MCF 10A (cell line): Measurements from ENCODE around the gene EVC2. TPM values are rescaled to one million over a fixed set of nuclear protein-coding genes. Genes with fewer than 3 reads are reported as not detected.

Experiments used
- BruUV-seq: library from RNA; stranded (reverse); fragments of 400-500 nt; replicated peaks from 2 replicates; lab custom pipeline; 2021; lab: Mats Ljungman, UMichigan
- CTCF ChIA-PET: fragments of 300-600 bp; sonication (Branson Sonifier 250); formaldehyde crosslinking; extraction: SDS; loops from one replicate; lab custom pipeline; 2021; ENCODE audit warnings: antibody characterized with exemption, inconsistent platforms; lab: Yijun Ruan, JAX
- POLR2A ChIA-PET: fragments of 300-600, 350-650 bp; sonication (Branson Sonifier 250); formaldehyde crosslinking; extraction: SDS; loops from one replicate; lab custom pipeline; 2020; ENCODE audit warnings: antibody characterized with exemption, inconsistent platforms; lab: Yijun Ruan, JAX
- DNase-seq: peaks from one replicate; pipeline ENCODE4 v3.0.0-alpha.2; 2018; ENCODE audit not compliant: unreplicated experiment
- H3K27ac Mint-ChIP-seq: one replicate; pipeline ENCODE4 v1.8.0; 2022; ENCODE audit warnings: mild to moderate bottlenecking, low read depth, mixed read lengths; ENCODE audit not compliant: unreplicated experiment
- H3K27me3 Mint-ChIP-seq: one replicate; pipeline ENCODE4 v1.8.0; 2022; ENCODE audit warnings: mixed read lengths; ENCODE audit not compliant: insufficient read depth, unreplicated experiment
- H3K36me3 Mint-ChIP-seq: one replicate; pipeline ENCODE4 v1.8.0; 2022; ENCODE audit warnings: mild to moderate bottlenecking, moderate library complexity, mixed read lengths; ENCODE audit not compliant: insufficient read depth, unreplicated experiment
- H3K4me1 Mint-ChIP-seq: one replicate; pipeline ENCODE4 v1.8.0; 2022; ENCODE audit warnings: mixed read lengths; ENCODE audit not compliant: insufficient read depth, unreplicated experiment
- H3K4me3 Mint-ChIP-seq: one replicate; pipeline ENCODE4 v1.8.0; 2022; ENCODE audit warnings: mild to moderate bottlenecking, moderate library complexity, mixed read lengths; ENCODE audit not compliant: unreplicated experiment
- H3K9me3 Mint-ChIP-seq: one replicate; pipeline ENCODE4 v1.8.0; 2022; ENCODE audit warnings: mixed read lengths; ENCODE audit not compliant: unreplicated experiment
- CTCF ChIP-seq: fragments of 200-600 bp; IDR thresholded peaks from one replicate; pipeline ENCODE4 v1.8.0; 2022; ENCODE audit warnings: antibody characterized with exemption, mild to moderate bottlenecking; ENCODE audit not compliant: unreplicated experiment
- intact Hi-C: fragments of 100-400 bp; cut with micrococcal nuclease; formaldehyde crosslinking; loops from 2 replicates; pipeline ENCODE4 v1.14.1; 2022
- total RNA-seq: library from RNA; stranded (reverse); gene quantifications from 2 replicates; pipeline ENCODE4 v1.2.3, GENCODE V29; 2022

The EVC2 gene
- total RNA-seq, 1 experiment from 2014 or later = 5.5 TPM

GRCh38 chr4:5592272-5592671, 116.1 kb downstream of the EVC2 start:
- H3K4me3 Mint-ChIP-seq = no peak overlapping the region
- BruUV-seq = no TSS peak
- intact Hi-C loops = no loop called here

GRCh38 chr4:5589495-5589894, 118.9 kb downstream of the EVC2 start:
- Mint-ChIP-seq H3K27ac (no peak overlapping the region), H3K27me3 (no peaks in the 10 kb centered on the region), H3K9me3 (peaks cover 13% of the 10 kb centered on the region), H3K4me1 (no peaks in the 10 kb centered on the region), H3K4me3 (no peak overlapping the region), H3K36me3 (no peaks in the 10 kb centered on the region)
- CTCF ChIA-PET = interaction anchor here (0.6 kb wide), 2 partner anchors 13 to 44 kb away, joined by 3 read pairs; no protein-coding TSS in a partner anchor
- intact Hi-C loops = no loop called here
- BruUV-seq = no TSS peak
- no peak for DNase-seq
- TF ChIP-seq CTCF = no peak
- POLR2A ChIA-PET = no interaction called here

More at GRCh38 chr4:5592272-5592671, 116.1 kb downstream of the EVC2 start:
- ChIA-PET CTCF (no interaction called here), POLR2A (no interaction called here)
- no peak for TF ChIP-seq CTCF
- Mint-ChIP-seq H3K27ac (no peak overlapping the region), H3K9me3 (peaks cover 31% of the 10 kb centered on the region), H3K36me3 (no peaks in the 10 kb centered on the region), H3K4me1 (no peaks in the 10 kb centered on the region), H3K27me3 (no peaks in the 10 kb centered on the region)
- no peak for DNase-seq

GRCh38 chr4:5588046-5588445, 120.3 kb downstream of the EVC2 start:
- CTCF ChIA-PET = interaction anchor here (0.6 kb wide), 1 partner anchor 122 kb away, joined by 3 read pairs; no protein-coding TSS in a partner anchor
- Mint-ChIP-seq H3K4me1 (no peaks in the 10 kb centered on the region), H3K36me3 (no peaks in the 10 kb centered on the region)

GRCh38 chr4:5575941-5576340, 132.4 kb downstream of the EVC2 start:
- TF ChIP-seq CTCF = no peak
- CTCF ChIA-PET = interaction anchor here (0.6 to 1.3 kb wide), 2 partner anchors 13 to 176 kb away, joined by 3 to 4 read pairs; no protein-coding TSS in a partner anchor
- BruUV-seq = no TSS peak
- Mint-ChIP-seq H3K27ac (no peak overlapping the region), H3K4me1 (no peaks in the 10 kb centered on the region), H3K4me3 (no peak overlapping the region), H3K27me3 (no peaks in the 10 kb centered on the region), H3K9me3 (peaks cover 5% of the 10 kb centered on the region), H3K36me3 (peaks cover 16% of the 10 kb centered on the region)
- no peak for DNase-seq
- intact Hi-C loops = no loop called here
- POLR2A ChIA-PET = no interaction called here

More at GRCh38 chr4:5588046-5588445, 120.3 kb downstream of the EVC2 start:
- no TSS peak for BruUV-seq
- no peaks in the 10 kb centered on the region for H3K27me3 Mint-ChIP-seq
- no peak for TF ChIP-seq CTCF
- intact Hi-C loops = no loop called here
- POLR2A ChIA-PET = no interaction called here
- H3K4me3 Mint-ChIP-seq = no peak overlapping the region
- no peak overlapping the region for H3K27ac Mint-ChIP-seq
- no peak for DNase-seq
- H3K9me3 Mint-ChIP-seq = peaks cover 13% of the 10 kb centered on the region
